Adrenal gland (tissue), 5 donors: ENCODE data around the gene DNAH17.

Experiments
- CTCF ChIP-seq, 6 experiments: fragments of 450-650 bp in 4 of 6; fragments of 200-600 bp in 2 of 6; sonication (generic) in 1 of 6; IDR thresholded peaks; 1 replicate in 5 of 6; 2 replicates in 1 of 6; pipeline versions ENCODE4 v1.5.1 to v1.8.0; 2016 to 2021; ENCODE audit warnings: antibody characterized with exemption in 6 of 6, mild to moderate bottlenecking in 2 of 6, moderate library complexity in 1 of 6
- POLR2A ChIP-seq, 2 donors: fragments of 450-650 bp; IDR thresholded peaks; one replicate each; pipeline ENCODE4 v1.6.1; 2017; ENCODE audit warnings: antibody characterized with exemption in 2 of 2, mild to moderate bottlenecking in 2 of 2, moderate library complexity in 1 of 2
- donor health status: DM: no; HTN: no; CAD: no.

- TF ChIP-seq CTCF (IDR thresholded peaks at IDR 0.05) = no peak
- no peak for TF ChIP-seq POLR2A (IDR thresholded peaks at IDR 0.05)
These were observed 10.2 kb downstream of the DNAH17 start for GRCh38 chr17:78566947-78567346.
